ENCODE data around the gene PTGS2. TPM values are rescaled to one million over a fixed set of nuclear protein-coding genes. Genes with fewer than 3 reads are reported as not detected.
"Not testable (repeated sequence)": the region's sequence is repeated elsewhere in the genome, so short reads cannot be mapped to it uniquely, and the experiment has no call there.

The PTGS2 gene
- total and polyA plus RNA-seq, 2 experiments from 2014 or later: 0.11 to 0.17 TPM

GRCh38 chr1:186643614-186644013 is 36.6 kb downstream of the PTGS2 start (continued):
- TF ChIP-seq NANOG (IDR thresholded peaks at IDR 0.05; ENCODE audit: borderline replicate concordance) (no peak), ZNF331 (CRISPR knock-in tag; IDR thresholded peaks at IDR 0.05; ENCODE audit: low read depth) (no peak), POLR2AphosphoS5 (IDR thresholded peaks at IDR 0.05; ENCODE audit: low read depth) (no peak)

- H3F3A ChIP-seq (replicated peaks; ENCODE audit: low read depth); H4K20me1 ChIP-seq (replicated peaks; ENCODE audit: insufficient read depth); H3K4me1 ChIP-seq (ENCODE audit: insufficient read depth); H3K27ac Mint-ChIP-seq; H3K9me2 ChIP-seq (ENCODE audit: insufficient read depth); H3K36me3 Mint-ChIP-seq (ENCODE audit: low read depth); H3K27me3 ChIP-seq (ENCODE audit: insufficient read depth); H3K36me3 ChIP-seq (ENCODE audit: insufficient read depth); H3K79me2 ChIP-seq (replicated peaks; ENCODE audit: insufficient read depth); H3K9me3 Mint-ChIP-seq; H3K27me3 Mint-ChIP-seq (ENCODE audit: insufficient read depth, low read depth, poor library complexity); ATAC-seq: not testable (repeated sequence)
- peaks cover 18% of the 10 kb centered on the region for H3K4me1 Mint-ChIP-seq
- H3K27ac ChIP-seq (ENCODE audit: low read depth): 0 out of 2 replicates have a peak overlapping the region, but pooled peaks have one; percentile 39
- peak overlapping the region; percentile 76 for H3K4me3 ChIP-seq
- H2AFZ ChIP-seq: peak overlapping the region; percentile 86
- peak overlapping the region; percentile 80 for H3K4me2 ChIP-seq
- DNase-seq (ENCODE audit: low spot score): peak; percentile 15
- H3K4me3 Mint-ChIP-seq: peak overlapping the region; percentile 65
These were observed 42.7 kb downstream of the PTGS2 start for GRCh38 chr1:186637567-186637966.

- Histone ChIP-seq H3K4me1 (ENCODE audit: insufficient read depth) (peaks cover 12% of the 10 kb centered on the region), H3K36me3 (ENCODE audit: insufficient read depth) (no peaks in the 10 kb centered on the region), H3K9me2 (ENCODE audit: insufficient read depth) (no peaks in the 10 kb centered on the region), H4K20me1 (replicated peaks; ENCODE audit: insufficient read depth) (no peaks in the 10 kb centered on the region), H3K79me2 (replicated peaks; ENCODE audit: insufficient read depth) (no peaks in the 10 kb centered on the region), H3F3A (replicated peaks; ENCODE audit: low read depth) (no peaks in the 10 kb centered on the region), H3K27ac (ENCODE audit: low read depth) (no peak overlapping the region), H2AFZ (peak overlapping the region; percentile 86), H3K27me3 (ENCODE audit: insufficient read depth) (no peaks in the 10 kb centered on the region; the same call in 1 of the 2 replicates), H3K4me3 (peak overlapping the region; percentile 76), H3K4me2 (peak overlapping the region; percentile 80)
- Mint-ChIP-seq H3K9me3 (peaks cover 4% of the 10 kb centered on the region; the same call in 1 of the 3 replicates), H3K4me3 (peak overlapping the region; percentile 65), H3K4me1 (peaks cover 18% of the 10 kb centered on the region), H3K36me3 (ENCODE audit: low read depth) (no peaks in the 10 kb centered on the region), H3K27me3 (ENCODE audit: insufficient read depth, low read depth, poor library complexity) (no peaks in the 10 kb centered on the region), H3K27ac (no peak overlapping the region)
- ATAC-seq (peak; percentile 36), DNase-seq (ENCODE audit: low spot score) (no peak)
- TF ChIP-seq POLR2AphosphoS5 (IDR thresholded peaks at IDR 0.05; ENCODE audit: low read depth): no peak
These were observed 43.4 kb downstream of the PTGS2 start for GRCh38 chr1:186636786-186637185.

GRCh38 chr1:186634511-186634910 is 45.7 kb downstream of the PTGS2 start:
- H3K36me3 ChIP-seq (ENCODE audit: insufficient read depth): no peaks in the 10 kb centered on the region
- no peak overlapping the region for H2AFZ ChIP-seq
- H4K20me1 ChIP-seq (replicated peaks; ENCODE audit: insufficient read depth): no peaks in the 10 kb centered on the region
- H3K4me1 Mint-ChIP-seq: peaks cover 20% of the 10 kb centered on the region
- no peak overlapping the region for H3K27ac ChIP-seq (ENCODE audit: low read depth)
- no peaks in the 10 kb centered on the region for H3K27me3 Mint-ChIP-seq (ENCODE audit: insufficient read depth, low read depth, poor library complexity)
- no peak overlapping the region for H3K4me2 ChIP-seq
- H3K27me3 ChIP-seq (ENCODE audit: insufficient read depth): no peaks in the 10 kb centered on the region; the same call in 1 of the 2 replicates
- H3K4me3 ChIP-seq: no peak overlapping the region
- DNase-seq (ENCODE audit: low spot score): no peak
- no peak overlapping the region for H3K27ac Mint-ChIP-seq
- no peak for ATAC-seq
- peaks cover 13% of the 10 kb centered on the region for H3K4me1 ChIP-seq (ENCODE audit: insufficient read depth)
- H3K4me3 Mint-ChIP-seq: no peak overlapping the region
- H3K79me2 ChIP-seq (replicated peaks; ENCODE audit: insufficient read depth): no peaks in the 10 kb centered on the region
- no peaks in the 10 kb centered on the region for H3K9me3 Mint-ChIP-seq
- no peaks in the 10 kb centered on the region for H3K36me3 Mint-ChIP-seq (ENCODE audit: low read depth)
- no peaks in the 10 kb centered on the region for H3F3A ChIP-seq (replicated peaks; ENCODE audit: low read depth)
- no peak for TF ChIP-seq CTCF (conservative IDR thresholded peaks at IDR 0.05; ENCODE audit: low read depth in 2 of 2)
- H3K9me2 ChIP-seq (ENCODE audit: insufficient read depth): no peaks in the 10 kb centered on the region
